Activated CD4-positive, alpha-beta T cell treated with anti-CD3 and anti-CD28 coated beads, Interleukin-2, amount 50 U/mL, for 48 hours (primary cell): ENCODE results near the gene PLA2G3.
"Not testable (repeated sequence)": the region's sequence is repeated elsewhere in the genome, so short reads cannot be mapped to it uniquely, and the experiment has no call there.

Experiments used
- DNase-seq, 2 experiments: peaks; one replicate each; pipeline ENCODE4 v3.0.0-alpha.2; 2020

Gene PLA2G3

DNA sequence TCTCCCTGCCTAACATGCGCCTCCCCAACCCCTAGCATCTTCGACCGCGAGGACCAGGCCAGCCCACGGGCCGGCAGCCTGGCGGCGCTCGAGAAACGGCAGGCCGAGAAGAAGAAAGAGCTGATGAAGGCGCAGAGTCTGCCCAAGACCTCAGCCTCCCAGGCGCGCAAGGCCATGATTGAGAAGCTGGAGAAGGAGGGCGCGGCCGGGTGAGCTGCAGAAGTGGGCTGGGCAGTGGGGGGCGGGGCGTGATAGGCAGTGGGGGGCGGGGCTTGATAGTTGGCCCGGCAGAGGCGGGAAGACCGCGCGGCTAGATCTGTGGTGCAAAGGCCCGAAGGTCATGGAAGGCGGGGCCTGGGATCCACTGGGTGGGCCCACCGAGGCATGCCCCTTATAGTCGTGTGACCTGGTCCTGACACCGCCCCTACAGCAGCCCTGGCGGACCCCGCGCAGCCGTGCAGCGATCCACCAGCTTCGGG lies 41.6 kb downstream of the PLA2G3 start:
- DNase-seq: no peak

DNA sequence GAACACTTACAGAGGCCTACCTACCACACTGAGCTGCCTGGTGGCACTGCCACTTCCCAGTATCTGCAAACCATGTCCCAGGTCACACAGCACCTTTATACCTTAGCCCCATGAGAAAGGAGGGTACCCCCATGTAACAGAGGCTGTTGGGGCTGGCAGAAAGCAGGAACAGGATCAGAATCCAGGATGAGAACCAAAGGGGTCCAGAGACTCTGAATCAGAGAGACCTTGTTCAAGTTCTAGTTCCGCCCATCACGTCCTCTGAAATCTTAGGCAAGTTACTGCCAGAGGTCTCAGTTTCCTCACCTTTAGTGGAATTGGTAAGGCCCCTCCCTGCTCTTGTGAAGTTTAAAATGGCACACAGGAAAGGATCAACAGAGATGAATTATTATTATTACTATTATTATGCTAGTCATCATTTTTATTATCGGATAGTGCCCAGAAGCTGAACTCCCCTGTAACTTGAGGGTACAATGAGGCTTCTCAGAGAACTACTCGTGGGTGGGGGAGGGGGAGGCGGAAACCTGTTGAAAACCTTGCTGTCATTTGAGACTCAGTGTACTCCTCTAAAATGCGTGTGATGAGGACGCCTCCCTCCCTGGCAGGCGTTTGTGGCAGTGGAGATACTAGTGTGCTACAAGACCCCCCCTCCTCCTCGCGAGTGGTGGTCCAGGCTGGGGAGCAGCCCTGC lies 42.2 kb downstream of the PLA2G3 start:
- no peak for DNase-seq

DNA sequence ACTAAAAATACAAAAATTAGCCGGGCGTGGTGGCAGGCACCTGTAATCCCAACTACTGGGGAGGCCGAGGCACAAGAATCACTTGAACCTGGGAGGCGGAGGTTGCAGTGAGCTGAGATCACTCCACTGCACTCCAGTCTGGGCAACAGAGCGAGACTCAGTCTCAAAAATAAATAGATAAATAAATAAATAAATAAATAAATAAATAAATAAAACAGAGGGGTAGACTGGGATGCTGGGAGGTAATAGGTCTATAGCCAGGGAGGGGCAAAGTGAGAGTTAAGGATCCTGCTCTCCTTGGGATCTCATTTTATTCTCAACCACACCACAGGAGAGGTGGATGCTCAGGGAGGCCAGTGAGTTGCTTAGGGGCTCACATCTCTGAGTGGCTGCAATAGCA lies 42.8 kb downstream of the PLA2G3 start:
- not testable (repeated sequence) for DNase-seq

DNA sequence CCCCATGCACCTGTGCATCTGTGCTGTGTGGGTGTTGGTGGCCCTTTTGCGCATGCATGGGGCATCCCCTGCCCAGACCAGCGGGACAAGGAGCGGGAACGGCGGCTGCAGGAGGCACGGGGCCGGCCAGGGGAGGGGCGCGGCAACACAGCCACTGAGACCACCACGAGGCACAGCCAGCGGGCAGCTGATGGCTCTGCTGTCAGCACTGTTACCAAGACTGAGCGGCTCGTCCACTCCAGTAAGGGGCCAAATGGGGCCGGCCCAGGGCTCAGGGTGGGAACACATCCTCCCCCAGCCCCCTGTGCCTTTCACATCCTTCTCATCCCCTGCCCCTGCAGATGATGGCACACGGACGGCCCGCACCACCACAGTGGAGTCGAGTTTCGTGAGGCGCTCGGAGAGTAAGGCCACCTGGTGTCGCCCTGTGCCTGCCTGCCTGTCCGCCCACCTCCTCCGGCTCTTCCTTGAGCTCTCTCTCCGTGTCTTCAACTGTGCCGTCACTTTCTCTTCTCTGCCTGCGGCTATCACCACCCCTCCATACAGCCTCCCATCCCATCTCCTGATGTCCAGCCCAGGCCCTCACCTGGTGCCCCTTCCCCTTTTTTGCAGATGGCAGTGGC lies 43.5 kb downstream of the PLA2G3 start:
- no peak for DNase-seq

DNA sequence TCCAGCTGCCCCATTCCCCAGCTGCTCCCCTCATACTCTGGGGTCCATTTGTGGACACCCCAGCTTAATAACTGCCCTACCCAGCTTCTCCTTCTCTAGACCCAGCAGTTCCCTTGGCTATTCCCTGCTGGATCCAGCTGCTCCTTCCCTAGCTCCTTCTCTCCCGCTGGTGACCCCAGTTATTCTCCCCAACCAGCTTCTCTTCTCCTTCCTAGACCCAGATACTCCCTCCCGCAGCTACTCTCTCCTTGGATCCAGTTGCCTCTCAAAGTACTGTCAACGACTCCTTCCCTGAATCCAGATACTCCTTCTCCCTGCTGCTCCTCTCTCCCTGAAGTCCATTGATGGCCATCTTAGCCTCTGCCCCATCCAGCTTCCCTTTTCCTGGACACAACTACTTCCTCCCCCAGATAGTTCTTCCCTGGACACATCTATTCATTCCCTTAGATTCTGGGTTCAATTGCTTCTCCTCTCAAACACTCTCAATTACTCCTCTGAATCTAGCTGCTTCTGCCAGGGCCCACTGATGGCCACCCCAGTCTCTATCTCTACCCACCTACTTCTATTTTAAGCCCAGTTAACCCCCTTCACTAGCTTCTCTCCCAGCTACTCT lies 44.6 kb downstream of the PLA2G3 start:
- no peak for DNase-seq

DNA sequence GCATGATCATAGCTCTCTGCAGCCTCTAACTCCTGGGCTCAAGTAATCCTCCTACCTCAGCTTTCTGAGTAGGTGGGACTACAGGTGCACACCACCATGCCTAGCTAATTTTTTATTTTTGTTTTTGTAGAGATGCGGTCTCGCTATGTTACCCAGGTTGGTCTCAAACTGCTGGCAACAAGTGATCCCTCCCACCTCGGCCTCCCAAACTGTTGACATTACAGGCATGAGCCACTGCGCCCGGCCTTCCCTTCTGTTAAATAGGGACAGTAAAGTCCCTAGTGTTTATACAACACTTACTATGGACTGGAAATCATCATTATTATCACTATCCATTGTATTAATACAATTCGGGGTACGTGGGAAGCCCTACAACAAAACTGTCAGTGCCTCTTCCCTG lies 45.6 kb downstream of the PLA2G3 start:
- no peak for DNase-seq

DNA sequence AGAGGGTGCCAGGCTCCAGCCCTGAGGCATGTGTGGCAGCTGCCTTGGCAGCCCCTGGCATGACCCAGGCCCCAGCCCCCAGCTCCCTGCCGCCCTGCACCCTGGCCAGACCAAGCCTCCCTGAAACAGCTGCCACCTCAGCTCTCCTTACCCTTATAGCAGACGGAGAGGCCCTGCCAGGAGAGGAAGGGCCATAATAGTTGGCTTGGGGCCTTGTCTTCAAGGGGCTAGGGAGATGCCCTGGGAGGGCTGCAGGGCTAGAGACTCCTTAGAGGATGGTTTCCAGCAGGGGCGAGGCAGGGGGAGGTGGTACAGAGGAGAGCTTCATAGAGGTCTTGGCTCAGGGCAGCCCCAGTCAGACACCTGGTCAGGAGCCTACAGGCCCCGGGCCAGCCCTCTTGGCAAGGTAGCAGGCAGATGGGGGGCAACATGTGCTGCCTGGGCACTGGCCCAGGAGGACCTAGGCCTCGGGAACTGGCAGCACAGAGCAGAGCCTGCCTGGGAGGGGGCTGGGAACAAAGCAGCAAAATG lies 46.2 kb downstream of the PLA2G3 start:
- DNase-seq: no peak

DNA sequence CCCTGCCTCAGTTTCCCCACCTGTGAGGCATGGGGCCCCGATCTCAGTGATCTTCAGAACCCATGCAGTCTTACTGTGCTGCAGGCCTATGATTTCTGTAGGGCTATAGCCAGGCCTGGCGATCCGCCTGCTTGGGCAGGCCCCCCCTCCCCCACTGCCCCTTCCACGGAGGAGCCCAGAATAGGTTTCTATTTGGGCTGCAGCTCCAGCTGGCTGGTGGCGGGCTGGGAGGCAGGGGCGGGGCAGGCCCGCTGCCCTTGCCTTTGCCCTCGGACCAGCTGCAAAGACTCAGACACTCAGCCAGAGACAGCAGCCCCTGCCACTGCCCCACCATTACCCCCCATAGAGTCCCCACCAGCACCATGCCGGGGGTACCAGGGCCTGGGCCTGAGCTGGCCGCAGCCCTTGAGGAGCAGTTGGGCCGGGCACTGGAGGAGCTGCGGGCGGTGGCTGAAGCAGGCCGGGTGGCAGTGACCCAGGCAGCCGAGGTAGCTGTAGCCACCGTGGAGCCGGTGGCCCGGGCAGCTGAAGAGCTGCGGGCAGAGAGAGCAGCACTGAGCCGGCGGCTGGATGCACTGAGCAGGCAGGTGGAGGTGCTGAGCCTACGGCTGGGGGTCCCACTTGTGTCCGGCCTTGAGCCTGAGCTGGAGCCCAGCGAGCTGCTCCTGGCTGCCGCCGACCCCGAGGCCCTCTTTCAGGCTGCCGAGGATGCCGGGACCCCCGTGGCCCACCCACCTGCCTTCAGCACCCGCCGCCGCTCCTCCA lies 47.0 kb downstream of the PLA2G3 start:
- no peak for DNase-seq

DNA sequence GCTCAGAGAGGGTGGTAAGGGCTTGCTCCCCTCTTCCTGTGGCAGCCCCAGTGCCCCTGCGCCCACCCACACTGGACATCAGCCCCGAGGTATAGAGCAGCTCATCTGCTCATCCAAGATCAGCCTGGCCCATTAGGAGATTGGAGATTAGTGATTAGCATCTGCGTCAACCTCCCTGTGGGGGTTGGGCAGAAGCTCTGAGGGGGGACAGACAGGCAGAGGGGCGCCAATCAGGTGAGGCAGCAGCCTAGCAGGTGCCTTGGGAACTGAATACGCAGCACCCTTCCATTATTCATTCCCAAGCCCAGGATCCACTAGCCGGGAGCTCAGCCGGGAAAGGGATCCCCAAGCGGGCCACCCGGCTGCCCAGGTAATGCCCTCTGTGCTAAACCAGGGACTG lies 48.1 kb downstream of the PLA2G3 start:
- DNase-seq: no peak

DNA sequence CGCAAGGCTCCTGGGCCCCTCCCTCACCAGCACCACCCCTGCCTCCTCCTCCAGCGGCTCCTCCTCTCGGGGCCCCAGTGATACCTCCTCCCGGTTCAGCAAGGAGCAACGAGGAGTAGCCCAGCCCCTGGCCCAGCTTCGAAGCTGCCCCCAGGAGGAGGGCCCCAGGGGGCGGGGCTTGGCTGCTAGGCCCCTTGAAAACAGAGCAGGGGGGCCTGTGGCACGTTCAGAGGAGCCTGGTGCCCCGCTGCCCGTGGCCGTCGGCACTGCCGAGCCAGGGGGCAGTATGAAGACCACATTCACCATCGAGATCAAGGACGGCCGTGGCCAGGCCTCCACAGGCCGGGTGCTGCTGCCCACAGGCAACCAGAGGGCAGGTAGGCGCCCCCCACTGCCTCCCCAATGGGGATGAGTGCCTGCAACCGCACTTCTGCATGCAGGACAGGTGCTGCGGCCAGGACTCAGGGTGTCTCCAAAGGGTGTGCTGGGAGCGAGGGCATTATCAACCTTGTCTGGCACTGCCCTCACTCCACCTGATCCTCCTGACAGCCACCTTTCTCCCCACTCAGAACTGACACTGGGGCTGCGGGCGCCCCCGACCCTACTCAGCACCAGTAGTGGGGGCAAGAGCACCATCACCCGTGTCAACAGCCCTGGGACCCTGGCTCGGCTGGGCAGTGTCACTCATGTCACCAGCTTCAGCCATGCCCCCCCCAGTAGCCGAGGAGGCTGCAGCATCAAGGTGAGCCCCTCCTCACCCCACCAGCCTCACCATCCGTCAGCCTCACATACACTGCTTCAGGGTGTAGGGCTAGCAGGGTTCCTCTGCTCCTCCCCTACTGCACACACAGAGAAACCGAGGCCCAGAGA lies 49.0 kb downstream of the PLA2G3 start:
- DNase-seq: no peak

DNA sequence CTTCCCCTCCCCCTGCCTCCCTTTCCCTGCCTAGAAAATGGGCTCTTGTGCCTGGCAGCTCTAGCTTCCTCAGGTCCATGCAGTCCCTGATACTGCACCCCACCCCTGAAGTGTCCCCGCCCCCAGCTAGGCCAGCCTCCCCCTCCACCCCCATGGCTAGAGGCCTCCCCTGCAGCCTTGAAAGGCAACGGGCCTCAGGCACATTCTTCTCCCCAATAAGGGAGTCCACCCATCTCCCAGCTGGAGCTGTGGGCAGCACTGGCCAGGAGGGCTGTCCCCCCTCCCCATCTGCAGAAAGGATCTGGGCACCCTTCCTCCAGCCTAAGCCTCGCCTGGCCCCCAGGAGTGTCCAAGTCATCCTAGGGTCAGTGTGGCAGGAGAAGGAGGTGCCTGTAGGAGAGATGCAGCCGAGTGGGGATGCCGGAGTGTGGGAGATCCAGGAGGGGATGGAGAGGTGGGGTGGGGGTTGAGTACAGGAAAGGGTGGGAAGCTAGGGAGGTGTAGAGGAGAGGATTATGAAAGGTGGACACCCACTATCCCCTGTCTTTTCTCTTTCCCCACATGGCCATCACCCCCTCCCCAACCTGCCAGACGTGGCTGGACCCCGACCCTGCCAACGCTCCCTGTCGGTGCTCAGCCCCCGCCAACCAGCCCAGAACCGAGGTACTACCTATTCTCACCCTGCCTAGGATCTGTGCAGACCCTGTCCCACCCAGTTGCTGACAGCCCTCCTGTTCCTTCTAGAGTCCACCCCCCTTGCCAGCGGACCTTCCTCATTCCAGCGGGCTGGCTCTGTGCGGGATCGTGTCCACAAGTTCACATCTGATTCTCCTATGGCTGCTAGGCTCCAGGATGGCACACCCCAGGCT lies 49.9 kb downstream of the PLA2G3 start:
- DNase-seq: no peak

DNA sequence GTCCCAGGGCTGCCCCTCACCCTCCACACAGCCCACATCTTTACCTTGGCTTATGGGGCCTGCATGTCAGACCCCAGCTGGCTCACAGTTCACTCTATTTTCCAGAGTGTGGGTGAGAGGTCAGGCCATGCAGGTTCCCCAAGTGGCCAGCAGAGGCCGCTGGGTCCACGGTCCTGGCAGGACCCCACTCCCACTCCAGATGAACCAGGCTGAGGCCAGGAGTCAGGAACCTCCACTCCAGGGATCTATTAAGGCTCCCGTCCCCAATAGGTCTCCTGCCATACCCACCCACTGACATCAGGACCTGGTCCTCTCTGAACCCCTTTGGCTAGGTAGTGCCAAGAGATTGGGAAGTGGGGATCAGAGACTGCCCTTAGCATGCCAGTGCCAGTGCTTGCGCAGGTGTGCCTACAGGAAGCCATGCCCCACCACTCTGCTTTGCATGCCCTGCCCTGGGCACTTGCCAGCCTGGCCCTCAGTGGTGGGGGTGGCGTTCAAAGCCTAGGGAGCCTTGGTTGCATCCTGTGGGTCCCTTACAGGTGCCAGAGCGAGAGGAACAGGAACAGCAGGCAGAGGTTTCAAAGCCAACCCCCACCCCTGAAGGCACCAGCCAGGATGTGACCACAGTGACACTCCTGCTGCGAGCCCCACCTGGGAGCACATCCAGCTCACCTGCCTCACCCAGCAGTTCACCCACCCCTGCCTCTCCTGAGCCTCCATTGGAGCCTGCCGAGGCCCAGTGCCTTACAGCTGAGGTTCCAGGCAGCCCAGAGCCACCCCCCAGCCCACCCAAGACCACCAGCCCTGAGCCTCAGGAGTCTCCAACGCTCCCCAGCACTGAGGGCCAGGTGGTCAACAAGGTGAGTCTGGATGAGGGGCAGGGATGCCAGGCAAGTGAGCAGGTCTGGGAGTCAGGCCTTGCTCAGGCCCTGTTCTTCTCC lies 50.9 kb downstream of the PLA2G3 start:
- DNase-seq: peak; percentile 29 to 50

DNA sequence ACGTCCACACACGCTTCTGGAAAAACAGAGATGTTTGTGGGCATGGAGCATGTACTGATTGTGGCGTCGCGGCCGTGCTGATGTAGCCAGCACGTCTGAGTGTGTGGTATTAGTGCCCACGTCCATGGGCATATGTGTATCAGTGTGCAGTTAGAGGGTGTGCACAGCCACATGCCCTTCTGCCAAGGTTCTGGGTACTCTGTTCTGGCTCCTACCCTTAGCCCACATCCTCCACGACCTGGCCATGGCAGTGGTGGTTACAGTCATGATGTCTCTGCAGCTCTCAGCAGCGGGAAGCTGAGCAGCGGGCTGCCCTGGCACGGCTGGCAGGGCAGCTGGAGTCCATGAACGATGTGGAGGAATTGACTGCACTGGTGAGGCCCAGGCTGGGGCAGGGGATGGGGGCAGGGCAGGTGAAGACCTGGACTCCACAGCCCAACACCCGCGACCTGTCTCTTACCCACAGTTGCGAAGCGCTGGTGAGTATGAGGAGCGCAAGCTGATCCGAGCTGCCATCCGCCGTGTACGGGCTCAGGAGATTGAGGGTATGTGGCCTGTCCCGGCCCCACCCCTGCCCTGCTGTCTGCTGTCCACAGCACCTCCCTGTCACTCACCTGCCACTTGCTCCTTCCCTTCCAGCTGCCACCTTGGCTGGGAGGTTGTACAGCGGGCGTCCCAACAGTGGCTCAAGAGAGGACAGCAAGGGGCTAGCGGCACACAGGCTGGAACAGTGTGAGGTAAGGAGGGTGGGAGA lies 51.9 kb downstream of the PLA2G3 start:
- DNase-seq: no peak

DNA sequence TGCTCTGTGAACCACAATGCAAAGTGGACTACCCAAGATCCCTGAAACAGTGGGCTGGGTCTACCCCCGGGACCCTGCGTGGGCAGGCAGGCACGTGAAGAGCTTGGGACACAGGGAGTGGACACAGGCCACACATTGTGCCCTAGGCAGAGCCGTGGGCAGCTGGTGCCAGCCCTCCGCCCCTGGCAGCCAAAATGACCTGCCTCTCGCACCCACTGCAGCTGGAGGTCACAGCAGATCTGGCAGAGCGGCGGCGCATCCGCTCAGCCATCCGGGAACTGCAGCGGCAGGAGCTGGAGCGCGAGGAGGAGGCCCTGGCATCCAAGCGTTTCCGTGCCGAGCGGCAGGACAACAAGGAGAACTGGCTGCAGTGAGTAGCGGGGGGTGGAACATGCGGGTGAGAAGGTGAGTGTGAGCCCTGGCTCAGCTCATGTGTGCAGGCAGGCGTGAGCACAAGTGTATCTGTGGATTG lies 52.5 kb downstream of the PLA2G3 start:
- DNase-seq: no peak

DNA sequence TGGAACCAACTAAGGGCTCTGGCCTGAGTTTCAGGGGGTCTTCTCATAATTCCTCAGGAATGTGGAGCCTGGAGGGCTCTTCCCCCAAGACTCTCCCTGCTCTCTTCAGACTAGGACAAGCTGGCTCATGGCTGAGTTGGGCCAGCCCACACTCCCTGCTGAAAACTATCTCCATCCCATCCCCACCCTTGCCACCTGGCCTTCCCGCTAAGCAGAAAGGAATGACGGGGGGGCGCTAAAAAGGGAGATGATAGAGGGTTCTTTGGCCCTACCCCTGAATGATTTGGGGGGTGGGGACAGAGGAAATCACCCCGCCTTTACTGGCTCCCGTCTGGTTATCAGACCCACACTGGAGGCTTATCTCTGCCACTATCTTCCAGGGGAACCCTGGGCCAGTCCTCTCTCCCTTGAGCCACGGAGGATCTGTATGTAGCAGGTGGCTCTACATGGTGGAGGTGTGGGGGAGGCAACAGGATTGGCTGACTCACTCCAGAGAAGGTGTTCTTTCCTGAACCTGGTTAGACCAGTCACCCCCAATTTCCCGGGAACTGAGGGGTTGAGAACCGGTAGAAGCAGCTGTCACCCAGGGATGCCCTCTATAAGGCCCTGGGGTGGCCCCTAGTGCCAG lies 53.5 kb downstream of the PLA2G3 start:
- no peak for DNase-seq

DNA sequence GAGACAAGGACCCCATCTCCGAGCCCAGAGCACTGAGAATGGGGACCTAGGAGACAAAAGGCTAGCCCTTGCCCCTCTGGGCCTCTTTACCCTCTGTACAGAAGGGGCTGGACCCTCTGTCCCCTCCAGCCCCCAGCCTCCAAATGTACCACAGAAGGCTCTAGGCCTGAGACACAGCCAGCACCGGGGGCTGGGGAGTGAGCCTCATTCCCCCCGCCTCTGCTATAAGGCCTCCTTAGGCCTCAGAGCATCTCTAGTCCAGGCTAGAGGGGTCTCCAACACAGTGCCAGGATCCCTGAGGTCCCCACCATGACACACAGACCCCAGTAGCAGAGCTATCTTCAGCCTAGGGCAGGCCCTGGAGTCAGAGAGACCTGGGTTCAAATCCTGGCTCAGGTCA lies 54.4 kb downstream of the PLA2G3 start:
- no peak for DNase-seq

DNA sequence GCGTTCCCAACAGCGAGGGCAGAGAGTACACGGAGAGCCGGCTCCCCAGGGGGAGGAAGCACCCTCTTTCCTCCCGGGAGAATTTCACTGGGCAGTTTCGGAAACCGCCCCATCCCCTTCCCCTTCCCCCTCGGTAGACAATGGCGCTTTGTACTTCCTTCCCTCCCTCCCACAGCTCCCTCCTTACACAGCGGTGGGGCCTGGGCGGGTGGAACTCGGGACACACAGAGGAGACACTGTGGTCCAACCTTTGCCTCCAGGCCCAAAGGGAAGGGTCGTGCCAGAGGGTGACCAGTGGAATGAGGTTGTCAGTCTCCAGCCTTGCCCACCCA lies 54.8 kb downstream of the PLA2G3 start:
- no peak for DNase-seq

DNA sequence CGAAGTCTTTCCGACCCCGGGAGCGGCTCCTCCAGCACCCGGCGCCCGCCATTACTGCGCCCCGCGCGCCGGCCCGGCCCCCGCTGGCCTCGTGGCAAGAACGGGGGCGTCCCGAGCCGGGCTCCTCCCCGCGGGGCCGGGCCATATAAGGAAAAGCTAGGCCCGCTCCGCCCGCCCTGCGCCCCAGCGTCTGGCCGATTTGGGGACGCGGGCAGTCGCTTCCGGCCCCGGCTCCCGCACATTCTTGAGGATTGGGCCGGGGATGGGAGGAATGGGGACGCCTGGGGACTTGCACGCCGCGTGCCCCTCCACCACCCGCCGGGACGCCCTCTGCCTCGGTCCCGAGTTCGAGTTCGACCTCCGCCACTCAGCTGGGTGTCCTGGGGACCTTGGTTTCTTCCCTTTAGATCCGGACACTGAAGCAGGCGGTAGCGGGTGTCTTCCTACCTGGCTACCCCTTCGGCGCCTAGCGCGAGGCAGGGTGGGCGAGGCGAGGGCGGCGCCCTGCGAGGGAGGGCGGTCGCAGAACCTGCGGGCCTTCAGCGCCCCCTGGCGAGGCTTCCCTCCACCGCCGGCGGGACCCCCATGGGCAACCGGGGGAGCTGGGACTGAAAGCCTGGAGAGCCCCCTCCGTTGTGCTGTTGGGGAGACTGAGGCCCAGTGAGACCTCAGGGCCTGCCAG lies 55.4 kb downstream of the PLA2G3 start:
- peak; percentile 88 to 91 for DNase-seq
